Transverse colon (tissue), 4 donors: Measurements from ENCODE around the gene AFM. TPM values are rescaled to one million over a fixed set of nuclear protein-coding genes. Genes with fewer than 3 reads are reported as not detected.

Source experiments
- DNase-seq: peaks from one replicate; pipeline ENCODE4 v3.0.0-alpha.2; 2019
- H3K27ac ChIP-seq, 4 donors: fragments of 200-600 bp; sonication (generic); 2 replicates each; pipeline ENCODE4 v1.5.1; 2016 to 2018; ENCODE audit warnings: inconsistent platforms in 4 of 4
- H3K27me3 ChIP-seq: fragments of 200-600 bp; sonication (generic); 2 replicates; pipeline ENCODE4 v1.5.1; 2017; ENCODE audit warnings: inconsistent platforms
- H3K36me3 ChIP-seq, 4 donors: fragments of 200-600 bp; sonication (generic); 2 replicates each; pipeline ENCODE4 v1.5.1; 2017 to 2019; ENCODE audit warnings: inconsistent platforms in 4 of 4
- H3K4me1 ChIP-seq, 4 donors: fragments of 200-600 bp; sonication (generic); 2 replicates each; pipeline ENCODE4 v1.5.1; 2017 to 2020; ENCODE audit warnings: inconsistent platforms in 4 of 4
- H3K4me3 ChIP-seq, 4 donors: fragments of 200-600 bp; sonication (generic); 1 replicate in 1 of 4; 2 replicates in 3 of 4; pipeline versions ENCODE4 v1.5.1 to v1.6.1; 2017 to 2019; ENCODE audit warnings: inconsistent platforms in 4 of 4
- H3K9me3 ChIP-seq, 2 donors: fragments of 200-600 bp; sonication (generic); 2 replicates each; pipeline ENCODE4 v1.5.1; 2017 to 2019; ENCODE audit warnings: inconsistent platforms in 2 of 2
- EP300 ChIP-seq: sonication (generic); formaldehyde crosslinking; IDR thresholded peaks from one replicate; pipeline ENCODE4 v1.6.1; 2017; ENCODE audit warnings: antibody characterized with exemption, low read depth
- POLR2A ChIP-seq: fragments of 450-650 bp; IDR thresholded peaks from one replicate; pipeline ENCODE4 v1.6.1; 2016; ENCODE audit warnings: antibody characterized with exemption, mild to moderate bottlenecking, moderate library complexity
- POLR2AphosphoS5 ChIP-seq, 3 donors: sonication (generic); formaldehyde crosslinking; IDR thresholded peaks; one replicate each; pipeline ENCODE4 v1.6.1; 2016; ENCODE audit warnings: antibody characterized with exemption in 3 of 3
- WGBS, 2 donors: methylation state at CpG; one replicate each; pipeline ENCODE4 v1.1.5; 2018; ENCODE audit warnings: low coverage in 1 of 2; 5-methylcytosine and 5-hydroxymethylcytosine counted together
- in situ Hi-C, 4 donors: fragments of 200-750 bp; cut with MboI; loops; one replicate each; pipeline versions ENCODE4 v1.15.0 to v1.15.1; 2017; ENCODE audit warnings: low sequenced_read_pairs in 3 of 4, low pct_ligation_motif_present in 1 of 4, low pct_unique_long_range_greater_than_20kb in 1 of 4
- intact Hi-C: fragments of 100-400 bp; cut with DNase I; formaldehyde crosslinking; loops from one replicate; pipeline ENCODE4 v1.15.1; 2023; ENCODE audit warnings: low total_unique reads
- total RNA-seq, 4 donors: library from RNA; depleted of rRNA; stranded (reverse); fragments of >200 nt; gene quantifications; one replicate each; pipeline ENCODE4 v1.1.0, GENCODE V29; 2016
- TF ChIP-seq, protein P1 (sequence below), 5 experiments: fragments of 200-600 bp in 3 of 5; fragments of 450-650 bp in 2 of 5; sonication (generic) in 3 of 5; IDR thresholded peaks; 1 replicate in 2 of 5; 2 replicates in 3 of 5; pipeline ENCODE4 v1.5.1; 2016 to 2017; ENCODE audit warnings: antibody characterized with exemption in 5 of 5, inconsistent platforms in 3 of 5, mild to moderate bottlenecking in 2 of 5, moderate library complexity in 1 of 5

AFM gene
- total RNA-seq, 4 donors from 2014 or later = not detected

DNA sequence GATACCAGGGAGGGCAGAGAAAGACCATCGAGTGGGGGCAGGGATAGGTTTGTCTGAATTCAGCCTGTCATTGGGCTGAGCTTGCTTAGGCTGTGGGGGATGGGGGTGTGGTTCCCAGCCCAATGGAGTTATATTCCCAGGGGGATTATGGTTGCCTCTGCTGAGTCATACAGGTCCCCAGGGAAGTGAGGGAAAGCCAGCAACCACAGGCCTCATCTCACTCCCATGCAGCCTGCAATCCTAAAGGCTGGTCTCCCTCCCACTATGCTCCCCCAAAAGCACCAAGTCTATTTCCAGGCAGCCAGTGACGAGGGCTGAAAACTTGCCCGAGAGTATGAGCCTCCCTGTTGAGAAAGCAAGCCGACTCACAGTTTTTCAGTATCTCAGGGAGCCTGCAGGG is 39.3 kb downstream of the AFM start:
- intact Hi-C loops = no loop called here
- Histone ChIP-seq H3K36me3 (no peaks in the 10 kb centered on the region), H3K9me3 (no peaks in the 10 kb centered on the region), H3K27me3 (no peaks in the 10 kb centered on the region), H3K27ac (no peak overlapping the region), H3K4me3 (no peak overlapping the region), H3K4me1 (no peaks in the 10 kb centered on the region)
- no peak for DNase-seq
- in situ Hi-C loops = no loop called here
- WGBS, 2 donors = 59% methylated on average over 4 of the region's 4 CpGs; no CpG with 5 or more reads in 1 of the 2 donors
- no peak for TF ChIP-seq POLR2AphosphoS5 (IDR thresholded peaks at IDR 0.05)
- TF ChIP-seq, protein P1, sequence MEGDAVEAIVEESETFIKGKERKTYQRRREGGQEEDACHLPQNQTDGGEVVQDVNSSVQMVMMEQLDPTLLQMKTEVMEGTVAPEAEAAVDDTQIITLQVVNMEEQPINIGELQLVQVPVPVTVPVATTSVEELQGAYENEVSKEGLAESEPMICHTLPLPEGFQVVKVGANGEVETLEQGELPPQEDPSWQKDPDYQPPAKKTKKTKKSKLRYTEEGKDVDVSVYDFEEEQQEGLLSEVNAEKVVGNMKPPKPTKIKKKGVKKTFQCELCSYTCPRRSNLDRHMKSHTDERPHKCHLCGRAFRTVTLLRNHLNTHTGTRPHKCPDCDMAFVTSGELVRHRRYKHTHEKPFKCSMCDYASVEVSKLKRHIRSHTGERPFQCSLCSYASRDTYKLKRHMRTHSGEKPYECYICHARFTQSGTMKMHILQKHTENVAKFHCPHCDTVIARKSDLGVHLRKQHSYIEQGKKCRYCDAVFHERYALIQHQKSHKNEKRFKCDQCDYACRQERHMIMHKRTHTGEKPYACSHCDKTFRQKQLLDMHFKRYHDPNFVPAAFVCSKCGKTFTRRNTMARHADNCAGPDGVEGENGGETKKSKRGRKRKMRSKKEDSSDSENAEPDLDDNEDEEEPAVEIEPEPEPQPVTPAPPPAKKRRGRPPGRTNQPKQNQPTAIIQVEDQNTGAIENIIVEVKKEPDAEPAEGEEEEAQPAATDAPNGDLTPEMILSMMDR (IDR thresholded peaks at IDR 0.05) = no peak
- TF ChIP-seq POLR2A = no peak
- TF ChIP-seq EP300 = no peak

DNA sequence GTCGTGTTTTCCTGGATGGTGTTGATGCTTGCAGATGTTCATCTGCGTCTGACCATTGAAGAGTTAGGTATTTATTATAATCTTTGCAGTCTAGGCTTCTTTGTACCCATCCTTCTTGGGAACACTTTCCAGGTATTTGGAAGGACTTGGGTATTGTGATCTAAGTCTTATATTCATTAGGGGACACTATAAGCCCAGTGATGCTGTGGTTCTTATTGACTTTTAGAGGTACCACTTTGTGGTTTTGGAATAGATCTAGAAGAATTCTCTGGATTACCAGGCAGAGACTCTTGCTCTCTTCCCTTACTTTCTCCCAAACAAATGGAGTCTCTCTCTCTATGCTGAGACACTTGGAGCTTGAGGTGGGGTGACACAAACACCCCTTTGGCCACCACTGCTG is 41.6 kb downstream of the AFM start:
- H3K4me3 ChIP-seq = no peak overlapping the region
- DNase-seq = no peak
- no peaks in the 10 kb centered on the region for H3K9me3 ChIP-seq
- H3K27me3 ChIP-seq = no peaks in the 10 kb centered on the region
- 81% methylated on average over 2 of the region's 2 CpGs; no CpG with 5 or more reads in 1 of the 2 donors for WGBS, 2 donors
- in situ Hi-C loops (no loop called here), intact Hi-C loops (no loop called here)
- H3K4me1 ChIP-seq = no peaks in the 10 kb centered on the region
- TF ChIP-seq, protein P1 (IDR thresholded peaks at IDR 0.05) = no peak
- TF ChIP-seq POLR2AphosphoS5 (IDR thresholded peaks at IDR 0.05) = no peak
- TF ChIP-seq EP300 = no peak
- no peak for TF ChIP-seq POLR2A
- no peaks in the 10 kb centered on the region for H3K36me3 ChIP-seq
- H3K27ac ChIP-seq = no peak overlapping the region

- intact Hi-C loops = no loop called here
- WGBS, 2 donors = 50 to 75% methylated on average over 1 of the region's 1 CpG
- TF ChIP-seq, protein P1 (IDR thresholded peaks at IDR 0.05) = no peak
- no peak for TF ChIP-seq POLR2A
- TF ChIP-seq EP300 = no peak
- TF ChIP-seq POLR2AphosphoS5 (IDR thresholded peaks at IDR 0.05) = no peak
- Histone ChIP-seq H3K4me3 (no peak overlapping the region), H3K27ac (no peak overlapping the region), H3K9me3 (no peaks in the 10 kb centered on the region), H3K4me1 (no peaks in the 10 kb centered on the region), H3K36me3 (no peaks in the 10 kb centered on the region), H3K27me3 (no peaks in the 10 kb centered on the region)
- in situ Hi-C loops = no loop called here
- no peak for DNase-seq
Observed at GRCh38 chr4:73525611-73526010, 44.1 kb downstream of the AFM start.

GRCh38 chr4:73527196-73527595 is 45.7 kb downstream of the AFM start:
- Histone ChIP-seq H3K9me3 (no peaks in the 10 kb centered on the region), H3K27me3 (no peaks in the 10 kb centered on the region), H3K4me3 (no peak overlapping the region), H3K36me3 (no peaks in the 10 kb centered on the region), H3K4me1 (no peaks in the 10 kb centered on the region), H3K27ac (no peak overlapping the region)
- 56 to 97% methylated on average over 1 of the region's 1 CpG for WGBS, 2 donors
- intact Hi-C loops = no loop called here
- DNase-seq = no peak
- TF ChIP-seq, protein P1 (IDR thresholded peaks at IDR 0.05) = no peak
- TF ChIP-seq EP300 (no peak), POLR2AphosphoS5 (IDR thresholded peaks at IDR 0.05) (no peak), POLR2A (no peak)
- in situ Hi-C loops = no loop called here
